ENCODE measurements around the gene DTNA. TPM values are rescaled to one million over a fixed set of nuclear protein-coding genes. Genes with fewer than 3 reads are reported as not detected.

The DTNA gene
- total RNA-seq, 1 experiment from 2014 or later: 7.8 TPM

GRCh38 chr18:34862561-34862960 lies 152.5 kb downstream of the DTNA start:
- POLR2A ChIA-PET (ENCODE audit: unreplicated experiment): no interaction called here
- BruUV-seq (replicated peaks): no TSS peak

GRCh38 chr18:34863702-34864101 lies 153.6 kb downstream of the DTNA start:
- H3K9me3 ChIP-seq (ENCODE audit: low read length): no peaks in the 10 kb centered on the region
- no peak overlapping the region for H3K4me2 ChIP-seq (ENCODE audit: low read length)
- no peak overlapping the region for H3K9ac ChIP-seq (ENCODE audit: low read length)
- ATAC-seq: no peak
- H3K9me2 ChIP-seq (replicated peaks; ENCODE audit: low read length): no peaks in the 10 kb centered on the region
- no peaks in the 10 kb centered on the region for H3K79me2 ChIP-seq (ENCODE audit: low read length)
- BruUV-seq (replicated peaks): no TSS peak
- ChIA-PET POLR2A (ENCODE audit: unreplicated experiment) (no interaction called here), CTCF (no interaction called here)
- no peak overlapping the region for H2AFZ ChIP-seq (ENCODE audit: low read length)
- H3K36me3 ChIP-seq (ENCODE audit: low read depth, low read length): no peaks in the 10 kb centered on the region
- intact Hi-C loops (cut with micrococcal nuclease): loop anchor here (10.0 kb wide), 2 partner anchors 111 to 141 kb away; no protein-coding TSS in a partner anchor
- no peaks in the 10 kb centered on the region for H3F3A ChIP-seq (ENCODE audit: low read length, unreplicated experiment)
- TF ChIP-seq, protein P1, sequence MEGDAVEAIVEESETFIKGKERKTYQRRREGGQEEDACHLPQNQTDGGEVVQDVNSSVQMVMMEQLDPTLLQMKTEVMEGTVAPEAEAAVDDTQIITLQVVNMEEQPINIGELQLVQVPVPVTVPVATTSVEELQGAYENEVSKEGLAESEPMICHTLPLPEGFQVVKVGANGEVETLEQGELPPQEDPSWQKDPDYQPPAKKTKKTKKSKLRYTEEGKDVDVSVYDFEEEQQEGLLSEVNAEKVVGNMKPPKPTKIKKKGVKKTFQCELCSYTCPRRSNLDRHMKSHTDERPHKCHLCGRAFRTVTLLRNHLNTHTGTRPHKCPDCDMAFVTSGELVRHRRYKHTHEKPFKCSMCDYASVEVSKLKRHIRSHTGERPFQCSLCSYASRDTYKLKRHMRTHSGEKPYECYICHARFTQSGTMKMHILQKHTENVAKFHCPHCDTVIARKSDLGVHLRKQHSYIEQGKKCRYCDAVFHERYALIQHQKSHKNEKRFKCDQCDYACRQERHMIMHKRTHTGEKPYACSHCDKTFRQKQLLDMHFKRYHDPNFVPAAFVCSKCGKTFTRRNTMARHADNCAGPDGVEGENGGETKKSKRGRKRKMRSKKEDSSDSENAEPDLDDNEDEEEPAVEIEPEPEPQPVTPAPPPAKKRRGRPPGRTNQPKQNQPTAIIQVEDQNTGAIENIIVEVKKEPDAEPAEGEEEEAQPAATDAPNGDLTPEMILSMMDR (conservative IDR thresholded peaks at IDR 0.05; ENCODE audit: low read depth, low read length): no peak
- TF ChIP-seq EZH2 (IDR thresholded peaks at IDR 0.05; ENCODE audit: low read length, unreplicated experiment) (no peak), EZH2phosphoT487 (IDR thresholded peaks at IDR 0.05; ENCODE audit: borderline replicate concordance, low read length) (no peak)
- no peak for DNase-seq
- no peak overlapping the region for H3K27ac ChIP-seq (ENCODE audit: low read length)
- no peak overlapping the region for H3K4me3 ChIP-seq (ENCODE audit: low read length)
- 0 out of 2 replicates have a peak, but pooled peaks cover 3% of the 10 kb centered on the region for H3K4me1 ChIP-seq (ENCODE audit: insufficient read depth, low read length)
- no peaks in the 10 kb centered on the region for H4K20me1 ChIP-seq (ENCODE audit: low read length)
- H3K27me3 ChIP-seq (ENCODE audit: low read length): no peaks in the 10 kb centered on the region

More at GRCh38 chr18:34862561-34862960, 152.5 kb downstream of the DTNA start:
- ATAC-seq: no peak
- intact Hi-C loops (cut with micrococcal nuclease): loop anchor here (10.0 kb wide), 2 partner anchors 112 to 142 kb away; no protein-coding TSS in a partner anchor
- Histone ChIP-seq H2AFZ (ENCODE audit: low read length) (no peak overlapping the region), H3K9me3 (ENCODE audit: low read length) (no peaks in the 10 kb centered on the region), H3K4me1 (ENCODE audit: insufficient read depth, low read length) (0 out of 2 replicates have a peak, but pooled peaks cover 3% of the 10 kb centered on the region), H3F3A (ENCODE audit: low read length, unreplicated experiment) (no peaks in the 10 kb centered on the region), H3K79me2 (ENCODE audit: low read length) (no peaks in the 10 kb centered on the region), H3K27me3 (ENCODE audit: low read length) (no peaks in the 10 kb centered on the region), H4K20me1 (ENCODE audit: low read length) (no peaks in the 10 kb centered on the region), H3K9ac (ENCODE audit: low read length) (no peak overlapping the region), H3K4me3 (ENCODE audit: low read length) (no peak overlapping the region), H3K4me2 (ENCODE audit: low read length) (no peak overlapping the region), H3K27ac (ENCODE audit: low read length) (no peak overlapping the region), H3K9me2 (replicated peaks; ENCODE audit: low read length) (no peaks in the 10 kb centered on the region), H3K36me3 (ENCODE audit: low read depth, low read length) (no peaks in the 10 kb centered on the region)
- no peak for DNase-seq
- CTCF ChIA-PET: no interaction called here
- no peak for TF ChIP-seq EZH2 (IDR thresholded peaks at IDR 0.05; ENCODE audit: low read length, unreplicated experiment)
- TF ChIP-seq EZH2phosphoT487 (IDR thresholded peaks at IDR 0.05; ENCODE audit: borderline replicate concordance, low read length): no peak
- TF ChIP-seq, protein P1 (conservative IDR thresholded peaks at IDR 0.05; ENCODE audit: low read depth, low read length): no peak

DNA sequence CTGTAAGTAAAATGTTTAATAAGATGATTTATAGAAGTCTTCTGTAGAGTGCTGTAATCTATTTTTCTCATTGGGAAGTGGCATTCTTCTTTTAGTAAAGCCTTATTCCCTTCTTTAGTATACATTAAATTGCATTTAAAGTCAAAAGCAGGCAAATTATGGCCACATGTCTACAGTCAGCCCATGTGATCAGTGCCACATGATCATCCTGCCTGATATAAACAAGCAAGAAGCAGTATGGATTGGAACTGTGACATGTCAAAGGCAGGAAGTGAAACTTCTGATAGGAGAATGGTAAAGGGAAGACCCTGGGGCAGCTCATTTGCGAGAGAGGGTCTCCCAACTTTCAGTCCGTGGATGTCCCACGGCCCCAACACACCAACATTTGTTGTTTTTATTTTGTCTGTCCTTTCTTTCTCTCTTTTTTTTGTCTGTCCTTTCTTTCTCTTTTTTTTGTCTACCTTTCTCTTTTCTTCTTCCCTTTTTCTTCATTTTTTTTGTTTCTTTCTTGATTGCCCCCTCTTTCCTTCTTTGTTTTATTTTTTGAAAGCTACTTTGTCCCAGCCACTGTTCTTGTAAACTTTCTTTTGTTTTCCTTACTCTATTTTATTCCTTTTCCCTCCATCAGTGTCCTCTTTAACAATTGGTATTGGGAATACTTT lies 154.9 kb downstream of the DTNA start:
- no peaks in the 10 kb centered on the region for H3K27me3 ChIP-seq (ENCODE audit: low read length)
- no peaks in the 10 kb centered on the region for H4K20me1 ChIP-seq (ENCODE audit: low read length)
- H3K27ac ChIP-seq (ENCODE audit: low read length): no peak overlapping the region
- H3K79me2 ChIP-seq (ENCODE audit: low read length): no peaks in the 10 kb centered on the region
- H3K36me3 ChIP-seq (ENCODE audit: low read depth, low read length): no peaks in the 10 kb centered on the region
- no peak for DNase-seq
- no peak overlapping the region for H3K9ac ChIP-seq (ENCODE audit: low read length)
- TF ChIP-seq EZH2phosphoT487 (IDR thresholded peaks at IDR 0.05; ENCODE audit: borderline replicate concordance, low read length) (no peak), EZH2 (IDR thresholded peaks at IDR 0.05; ENCODE audit: low read length, unreplicated experiment) (no peak)
- TF ChIP-seq, protein P1 (conservative IDR thresholded peaks at IDR 0.05; ENCODE audit: low read depth, low read length): no peak
- BruUV-seq (replicated peaks): no TSS peak
- intact Hi-C loops (cut with micrococcal nuclease): loop anchor here (5.0 to 10.0 kb wide), 3 partner anchors 37 to 140 kb away; no protein-coding TSS in a partner anchor
- H3F3A ChIP-seq (ENCODE audit: low read length, unreplicated experiment): no peaks in the 10 kb centered on the region
- CTCF ChIA-PET: no interaction called here
- no peak overlapping the region for H3K4me2 ChIP-seq (ENCODE audit: low read length)
- no peaks in the 10 kb centered on the region for H3K9me3 ChIP-seq (ENCODE audit: low read length)
- no peaks in the 10 kb centered on the region for H3K4me1 ChIP-seq (ENCODE audit: insufficient read depth, low read length)
- no peak overlapping the region for H2AFZ ChIP-seq (ENCODE audit: low read length)
- H3K9me2 ChIP-seq (replicated peaks; ENCODE audit: low read length): no peaks in the 10 kb centered on the region
- POLR2A ChIA-PET (ENCODE audit: unreplicated experiment): no interaction called here
- no peak for ATAC-seq
- H3K4me3 ChIP-seq (ENCODE audit: low read length): no peak overlapping the region

All from PC-3 (cell line).